Tibial nerve (tissue), 4 donors: ENCODE results near the gene ANAPC4. TPM values are rescaled to one million over a fixed set of nuclear protein-coding genes. Genes with fewer than 3 reads are reported as not detected.

Source experiments
- DNase-seq, 2 donors: peaks; one replicate each; pipeline ENCODE4 v3.0.0-alpha.2; 2019; ENCODE audit warnings: low spot score in 2 of 2
- H3K27ac ChIP-seq, 4 donors: fragments of 200-600 bp; sonication (generic) in 3 of 4; one replicate each; pipeline ENCODE4 v1.5.1; 2017 to 2019; ENCODE audit warnings: mild to moderate bottlenecking in 1 of 4
- H3K27me3 ChIP-seq, 2 donors: fragments of 200-600 bp; sonication (generic) in 1 of 2; one replicate each; pipeline versions ENCODE4 v1.5.1 to v1.6.0; 2017 to 2019
- H3K36me3 ChIP-seq, 3 donors: fragments of 200-600 bp; sonication (generic); one replicate each; pipeline ENCODE4 v1.5.1; 2018 to 2019
- H3K4me1 ChIP-seq, 4 donors: fragments of 200-600 bp; sonication (generic) in 3 of 4; one replicate each; pipeline ENCODE4 v1.5.1; 2017 to 2019
- H3K4me3 ChIP-seq, 4 donors: fragments of 200-600 bp; sonication (generic) in 3 of 4; one replicate each; pipeline ENCODE4 v1.5.1; 2017 to 2019; ENCODE audit warnings: mild to moderate bottlenecking in 1 of 4, moderate library complexity in 1 of 4
- H3K9me3 ChIP-seq, 4 donors: fragments of 200-600 bp; sonication (generic) in 3 of 4; one replicate each; pipeline ENCODE4 v1.5.1; 2017 to 2019
- EP300 ChIP-seq, 2 donors: sonication (generic); formaldehyde crosslinking; IDR thresholded peaks; one replicate each; pipeline ENCODE4 v1.6.1; 2017; ENCODE audit warnings: antibody characterized with exemption in 2 of 2, mild to moderate bottlenecking in 1 of 2
- POLR2A ChIP-seq, 2 donors: fragments of 450-650 bp; IDR thresholded peaks; one replicate each; pipeline ENCODE4 v1.6.1; 2017; ENCODE audit warnings: antibody characterized with exemption in 2 of 2, mild to moderate bottlenecking in 2 of 2, moderate library complexity in 2 of 2
- WGBS, 2 donors: methylation state at CpG; one replicate each; pipeline ENCODE4 v1.1.5; 2018; 5-methylcytosine and 5-hydroxymethylcytosine counted together
- total RNA-seq, 4 donors: library from RNA; depleted of rRNA; stranded (reverse); fragments of >200 nt; gene quantifications; one replicate each; pipeline ENCODE4 v1.1.0, GENCODE V29; 2016
- TF ChIP-seq, protein P1 (sequence below), 5 experiments: fragments of 200-600 bp in 3 of 5; fragments of 450-650 bp in 2 of 5; sonication (generic) in 3 of 5; IDR thresholded peaks; one replicate each; pipeline ENCODE4 v1.5.1; 2016 to 2019; ENCODE audit warnings: antibody characterized with exemption in 5 of 5, mild to moderate bottlenecking in 3 of 5, moderate library complexity in 2 of 5

ANAPC4 gene
- total RNA-seq, 4 donors from 2014 or later, result 31.4 to 49.0 (median 37.1) TPM

DNA sequence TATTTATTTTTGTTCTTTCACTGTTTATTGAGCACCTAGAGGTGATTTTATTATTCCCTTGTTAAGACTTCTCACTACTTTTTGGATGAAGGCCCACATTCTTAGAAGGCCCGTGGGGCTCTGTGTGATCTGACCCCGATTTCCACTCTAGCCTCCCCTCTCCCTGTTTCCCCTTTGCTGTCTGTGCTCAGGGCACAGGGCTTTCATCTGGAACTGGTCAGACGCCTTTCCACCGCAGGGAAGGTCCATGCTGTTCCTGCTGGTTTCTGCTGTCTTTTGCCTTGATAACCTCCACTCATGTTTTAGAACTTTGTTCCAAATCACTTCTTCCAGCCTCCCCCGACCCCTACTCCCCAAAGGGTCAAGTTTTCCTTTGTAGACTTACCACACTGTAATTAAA lies 31.3 kb upstream of the ANAPC4 start:
- peaks cover 0 to 9% (median 0%) of the 10 kb centered on the region in 4 donors for H3K4me1 ChIP-seq
- no peak overlapping the region for H3K4me3 ChIP-seq
- H3K27ac ChIP-seq, result no peak overlapping the region
- TF ChIP-seq, protein P1, sequence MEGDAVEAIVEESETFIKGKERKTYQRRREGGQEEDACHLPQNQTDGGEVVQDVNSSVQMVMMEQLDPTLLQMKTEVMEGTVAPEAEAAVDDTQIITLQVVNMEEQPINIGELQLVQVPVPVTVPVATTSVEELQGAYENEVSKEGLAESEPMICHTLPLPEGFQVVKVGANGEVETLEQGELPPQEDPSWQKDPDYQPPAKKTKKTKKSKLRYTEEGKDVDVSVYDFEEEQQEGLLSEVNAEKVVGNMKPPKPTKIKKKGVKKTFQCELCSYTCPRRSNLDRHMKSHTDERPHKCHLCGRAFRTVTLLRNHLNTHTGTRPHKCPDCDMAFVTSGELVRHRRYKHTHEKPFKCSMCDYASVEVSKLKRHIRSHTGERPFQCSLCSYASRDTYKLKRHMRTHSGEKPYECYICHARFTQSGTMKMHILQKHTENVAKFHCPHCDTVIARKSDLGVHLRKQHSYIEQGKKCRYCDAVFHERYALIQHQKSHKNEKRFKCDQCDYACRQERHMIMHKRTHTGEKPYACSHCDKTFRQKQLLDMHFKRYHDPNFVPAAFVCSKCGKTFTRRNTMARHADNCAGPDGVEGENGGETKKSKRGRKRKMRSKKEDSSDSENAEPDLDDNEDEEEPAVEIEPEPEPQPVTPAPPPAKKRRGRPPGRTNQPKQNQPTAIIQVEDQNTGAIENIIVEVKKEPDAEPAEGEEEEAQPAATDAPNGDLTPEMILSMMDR (IDR thresholded peaks at IDR 0.05), result no peak
- TF ChIP-seq POLR2A (IDR thresholded peaks at IDR 0.05) (no peak), EP300 (IDR thresholded peaks at IDR 0.05) (no peak)
- WGBS, 2 donors, result 52 to 72% methylated on average over 5 of the region's 5 CpGs
- no peaks in the 10 kb centered on the region for H3K27me3 ChIP-seq
- DNase-seq, result no peak
- H3K36me3 ChIP-seq, result peaks cover 0 to 16% (median 0%) of the 10 kb centered on the region in 3 donors
- no peaks in the 10 kb centered on the region for H3K9me3 ChIP-seq

DNA sequence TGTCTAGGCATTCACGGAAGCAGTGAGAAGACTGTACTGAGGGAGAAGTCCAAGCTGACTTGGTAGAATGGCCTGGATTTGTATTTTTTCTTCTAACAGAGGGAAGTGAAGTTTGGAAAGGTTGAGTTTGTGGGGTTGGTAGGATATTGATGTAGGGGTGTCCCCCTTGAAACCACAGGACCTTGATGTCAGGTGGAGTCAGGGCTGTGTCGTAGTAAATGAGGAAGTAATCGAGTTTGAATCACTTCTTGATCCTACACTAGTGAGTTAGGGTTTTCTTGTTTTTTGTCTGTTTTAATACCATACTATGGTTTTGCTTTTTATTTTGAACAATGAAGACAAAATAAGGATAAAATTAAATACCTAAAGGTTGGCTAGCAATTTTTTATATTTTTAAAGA lies 30.1 kb upstream of the ANAPC4 start:
- H3K4me3 ChIP-seq, result no peak overlapping the region
- no peak overlapping the region for H3K27ac ChIP-seq
- H3K4me1 ChIP-seq, result peaks cover 0 to 9% (median 0%) of the 10 kb centered on the region in 4 donors
- no peak for DNase-seq
- TF ChIP-seq EP300 (IDR thresholded peaks at IDR 0.05) (no peak), POLR2A (IDR thresholded peaks at IDR 0.05) (no peak)
- TF ChIP-seq, protein P1 (IDR thresholded peaks at IDR 0.05), result no peak
- H3K36me3 ChIP-seq, result peaks cover 0 to 21% (median 0%) of the 10 kb centered on the region in 3 donors
- no peaks in the 10 kb centered on the region for H3K9me3 ChIP-seq
- 91 to 93% methylated on average over 3 of the region's 3 CpGs for WGBS, 2 donors
- no peaks in the 10 kb centered on the region for H3K27me3 ChIP-seq

DNA sequence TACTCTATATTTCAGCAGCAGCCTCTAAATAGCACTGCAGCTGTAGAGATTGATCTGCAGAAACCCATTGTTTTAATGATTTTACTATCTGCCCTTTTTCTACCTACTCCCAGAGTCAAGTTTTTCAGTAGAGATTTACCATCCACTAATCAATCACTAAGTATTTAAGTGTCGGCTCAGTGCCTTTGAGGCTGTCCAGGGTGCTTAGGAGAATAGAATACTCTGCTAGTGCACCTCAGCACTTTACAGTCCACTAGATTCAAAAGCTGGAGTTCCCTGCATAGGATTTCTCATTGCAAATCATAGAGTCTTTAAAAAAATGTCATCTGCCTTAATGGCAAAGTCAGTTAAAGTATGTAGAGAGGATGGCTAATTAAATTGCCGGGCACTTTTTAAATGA lies 29.6 kb upstream of the ANAPC4 start:
- Histone ChIP-seq H3K4me1 (peaks cover 0 to 9% (median 0%) of the 10 kb centered on the region in 4 donors), H3K27ac (no peak overlapping the region), H3K27me3 (no peaks in the 10 kb centered on the region), H3K4me3 (no peak overlapping the region), H3K9me3 (no peaks in the 10 kb centered on the region), H3K36me3 (peaks cover 0 to 24% (median 0%) of the 10 kb centered on the region in 3 donors)
- no peak for TF ChIP-seq EP300 (IDR thresholded peaks at IDR 0.05)
- no peak for TF ChIP-seq POLR2A (IDR thresholded peaks at IDR 0.05)
- TF ChIP-seq, protein P1 (IDR thresholded peaks at IDR 0.05), result no peak
- DNase-seq, result no peak
- WGBS, 2 donors, result 81 to 88% methylated on average over 2 of the region's 2 CpGs

DNA sequence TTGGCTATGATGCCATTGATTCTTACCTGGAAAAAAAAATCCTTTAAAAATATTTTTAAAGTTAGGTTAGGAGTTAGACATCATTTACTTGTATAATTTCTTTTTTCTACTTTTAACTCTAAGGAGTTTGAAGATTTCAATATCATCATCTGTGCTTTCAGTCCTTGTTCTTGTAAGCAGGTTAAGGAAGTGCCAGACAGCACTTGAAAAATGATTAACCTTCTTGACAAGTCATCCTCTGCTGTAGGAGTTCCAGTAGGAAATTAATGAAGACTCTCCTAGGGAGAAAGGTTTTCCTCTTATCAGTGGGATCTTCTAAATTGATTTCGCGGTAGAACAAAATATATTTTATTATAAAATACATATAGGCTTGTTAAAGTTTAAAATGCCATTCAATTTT lies 29.1 kb upstream of the ANAPC4 start:
- TF ChIP-seq, protein P1 (IDR thresholded peaks at IDR 0.05), result no peak
- TF ChIP-seq POLR2A (IDR thresholded peaks at IDR 0.05), result no peak
- no peak for TF ChIP-seq EP300 (IDR thresholded peaks at IDR 0.05)
- no peak for DNase-seq
- Histone ChIP-seq H3K27me3 (no peaks in the 10 kb centered on the region), H3K36me3 (peaks cover 0 to 24% (median 0%) of the 10 kb centered on the region in 3 donors), H3K4me1 (peaks cover 0 to 9% (median 0%) of the 10 kb centered on the region in 4 donors), H3K27ac (no peak overlapping the region), H3K4me3 (no peak overlapping the region), H3K9me3 (no peaks in the 10 kb centered on the region)
- 99 to 100% methylated on average over 2 of the region's 2 CpGs for WGBS, 2 donors

DNA sequence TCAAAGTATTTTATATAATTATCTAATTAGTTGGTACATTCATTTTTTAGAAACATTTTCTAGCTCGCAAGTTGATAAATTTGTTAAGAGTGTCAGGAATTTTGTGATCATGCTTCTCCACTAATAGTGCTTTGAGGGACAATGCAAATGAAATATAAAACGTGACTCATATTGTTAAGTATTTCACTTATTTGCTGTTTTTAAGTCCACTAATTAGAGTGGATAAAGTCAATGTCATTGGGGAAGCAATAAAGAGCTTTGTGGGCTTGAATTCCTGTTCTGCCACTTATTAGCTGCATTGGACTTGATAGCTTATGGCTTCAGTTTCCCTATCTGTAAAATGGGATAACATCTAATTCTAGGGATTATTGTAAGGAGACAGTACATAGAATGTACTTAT lies 26.5 kb upstream of the ANAPC4 start:
- peaks cover 0 to 24% (median 0%) of the 10 kb centered on the region in 3 donors for H3K36me3 ChIP-seq
- no peaks in the 10 kb centered on the region for H3K27me3 ChIP-seq
- H3K9me3 ChIP-seq, result no peaks in the 10 kb centered on the region
- no peak overlapping the region for H3K4me3 ChIP-seq
- H3K4me1 ChIP-seq, result peaks cover 0 to 7% (median 0%) of the 10 kb centered on the region in 4 donors
- DNase-seq, result no peak
- WGBS, 2 donors, result 82 to 84% methylated on average over 2 of the region's 2 CpGs
- no peak overlapping the region for H3K27ac ChIP-seq
- TF ChIP-seq EP300 (IDR thresholded peaks at IDR 0.05) (no peak), POLR2A (IDR thresholded peaks at IDR 0.05) (no peak)
- TF ChIP-seq, protein P1 (IDR thresholded peaks at IDR 0.05), result no peak
